Activated naive CD4-positive, alpha-beta T cell treated with anti-CD3 and anti-CD28 coated beads for 36 hours (primary cell): Measurements from ENCODE around the gene WDR77. TPM values are rescaled to one million over a fixed set of nuclear protein-coding genes. Genes with fewer than 3 reads are reported as not detected.

Experiments
- CTCF ChIA-PET: fragments of 350-600 bp; sonication (Branson Sonifier 250); formaldehyde crosslinking; loops from one replicate; lab custom pipeline; 2021; ENCODE audit warnings: antibody characterized with exemption; lab: Charles Lee
- DNase-seq: peaks from one replicate; pipeline ENCODE4 v3.0.0-alpha.2; 2020
- H3K27ac Mint-ChIP-seq: one replicate; pipeline ENCODE4 v1.8.0; 2021; ENCODE audit warnings: mild to moderate bottlenecking, mixed read lengths
- H3K27me3 Mint-ChIP-seq: one replicate; pipeline ENCODE4 v1.8.0; 2021; ENCODE audit warnings: low read depth, mixed read lengths
- H3K36me3 Mint-ChIP-seq: one replicate; pipeline ENCODE4 v1.8.0; 2021; ENCODE audit warnings: low read depth, mixed read lengths
- H3K4me1 Mint-ChIP-seq: one replicate; pipeline ENCODE4 v1.8.0; 2021; ENCODE audit warnings: low read depth, mixed read lengths
- H3K4me3 Mint-ChIP-seq: one replicate; pipeline ENCODE4 v1.8.0; 2021; ENCODE audit warnings: mild to moderate bottlenecking, moderate library complexity, mixed read lengths
- H3K9me3 Mint-ChIP-seq: one replicate; pipeline ENCODE4 v1.8.0; 2021; ENCODE audit warnings: mixed read lengths
- intact Hi-C: fragments of 100-400 bp; cut with micrococcal nuclease; formaldehyde crosslinking; loops from one replicate; pipeline ENCODE4 v1.15.1; 2023
- total RNA-seq, 2 experiments: library from RNA; stranded (reverse); gene quantifications; one replicate each; pipeline ENCODE4 v1.2.3, GENCODE V29; 2021

The WDR77 gene
- total RNA-seq, 2 experiments from 2014 or later: 43.1 to 48.8 TPM

DNA sequence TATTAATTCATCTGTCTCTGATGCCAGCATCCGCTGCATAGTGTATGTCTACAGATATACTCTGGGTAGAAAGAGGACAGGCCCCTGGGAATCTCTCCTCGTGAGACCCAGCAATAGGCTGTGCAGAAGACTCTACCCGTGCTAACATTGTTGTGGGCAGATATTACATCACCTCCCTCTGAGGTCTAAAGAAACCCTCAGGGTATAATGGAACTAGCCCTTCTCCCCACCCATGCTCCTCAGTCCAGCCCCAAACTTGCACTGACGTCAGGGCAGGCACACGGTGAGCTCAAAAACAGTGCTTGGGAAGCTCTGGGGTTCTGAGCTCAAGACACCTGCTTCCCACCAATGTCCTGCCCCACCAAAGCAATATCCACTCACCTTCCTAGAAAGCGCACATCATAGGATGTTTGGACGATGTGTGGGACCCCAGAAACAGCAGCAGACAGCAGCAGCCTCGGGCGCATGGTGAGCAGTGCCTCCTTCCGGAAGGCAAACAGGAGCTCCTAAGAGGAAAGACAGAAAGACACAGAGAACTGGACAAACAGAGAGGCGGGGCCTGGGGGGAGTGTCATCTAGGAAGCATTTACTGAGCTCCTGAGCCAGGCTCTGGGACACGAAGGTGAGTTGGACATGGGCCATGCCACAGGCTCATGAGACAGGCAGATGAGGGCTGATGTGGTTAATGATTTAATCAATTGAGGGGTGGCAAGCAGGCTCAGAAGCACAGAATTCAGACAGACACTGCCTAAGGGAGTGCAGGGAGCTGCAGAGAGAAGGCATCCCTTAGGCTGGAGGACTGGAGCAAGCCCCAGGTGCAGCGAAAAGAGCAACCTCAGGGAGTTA is 26.3 kb downstream of the WDR77 start:
- H3K36me3 Mint-ChIP-seq: peaks cover 1% of the 10 kb centered on the region
- H3K9me3 Mint-ChIP-seq: no peaks in the 10 kb centered on the region
- H3K27me3 Mint-ChIP-seq: no peaks in the 10 kb centered on the region
- H3K27ac Mint-ChIP-seq: no peak overlapping the region
- CTCF ChIA-PET: interaction anchor here (0.8 kb wide), 1 partner anchor 22 kb away, joined by 5 read pairs; no protein-coding TSS in a partner anchor
- H3K4me1 Mint-ChIP-seq: no peaks in the 10 kb centered on the region
- no peak overlapping the region for H3K4me3 Mint-ChIP-seq
- intact Hi-C loops: no loop called here
- DNase-seq: no peak

DNA sequence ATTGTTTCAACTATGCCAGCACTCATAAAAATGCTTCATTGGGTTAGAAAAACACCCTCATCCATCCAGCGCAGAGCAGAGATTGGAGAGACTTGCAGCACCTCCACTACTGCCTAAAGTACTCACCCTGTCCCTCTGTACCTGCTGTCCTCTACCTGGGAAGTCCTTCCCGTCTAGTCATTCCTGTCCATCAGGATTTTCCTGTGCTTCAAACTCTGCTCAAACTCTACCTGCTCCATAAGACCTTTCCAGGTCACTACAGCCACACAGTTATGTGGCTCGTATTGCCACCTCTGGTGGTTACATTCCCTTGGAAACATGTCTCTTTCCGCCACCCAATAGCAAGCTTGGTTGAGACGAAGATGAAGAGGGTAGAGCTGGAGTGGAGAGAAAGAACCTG is 28.7 kb downstream of the WDR77 start:
- peaks cover 7% of the 10 kb centered on the region for H3K36me3 Mint-ChIP-seq
- no peaks in the 10 kb centered on the region for H3K27me3 Mint-ChIP-seq
- H3K4me3 Mint-ChIP-seq: no peak overlapping the region
- no peak for DNase-seq
- H3K27ac Mint-ChIP-seq: no peak overlapping the region
- intact Hi-C loops: no loop called here
- CTCF ChIA-PET: no interaction called here
- no peaks in the 10 kb centered on the region for H3K4me1 Mint-ChIP-seq
- no peaks in the 10 kb centered on the region for H3K9me3 Mint-ChIP-seq

DNA sequence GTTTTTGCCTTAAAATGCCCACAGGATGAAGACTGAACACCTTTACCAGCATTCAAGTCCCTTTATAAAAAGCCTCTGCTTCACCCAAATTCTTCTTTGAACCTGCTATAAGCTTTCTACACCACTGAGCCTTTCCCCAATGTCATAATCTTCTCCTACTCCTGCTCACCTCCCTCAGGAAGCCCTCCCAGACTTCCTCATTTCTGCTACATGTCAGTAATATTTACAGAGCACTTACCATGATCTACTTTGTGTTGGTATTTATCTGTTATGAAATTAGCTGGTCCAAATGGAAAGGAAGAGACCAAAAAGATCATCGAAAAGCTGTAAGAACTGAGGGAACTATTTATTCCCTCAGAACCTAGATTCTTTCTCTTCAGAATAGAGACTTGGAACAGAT is 30.0 kb downstream of the WDR77 start:
- Mint-ChIP-seq H3K4me3 (no peak overlapping the region), H3K27me3 (no peaks in the 10 kb centered on the region), H3K9me3 (no peaks in the 10 kb centered on the region), H3K36me3 (peaks cover 8% of the 10 kb centered on the region), H3K27ac (no peak overlapping the region), H3K4me1 (no peaks in the 10 kb centered on the region)
- intact Hi-C loops: no loop called here
- no peak for DNase-seq
- CTCF ChIA-PET: interaction anchor here (1.2 to 2.2 kb wide), 2 partner anchors 19 to 22 kb away, joined by 3 to 6 read pairs; no protein-coding TSS in a partner anchor

GRCh38 chr1:111417755-111418154 is 31.3 kb downstream of the WDR77 start:
- H3K27me3 Mint-ChIP-seq: no peaks in the 10 kb centered on the region
- H3K4me1 Mint-ChIP-seq: no peaks in the 10 kb centered on the region
- no peaks in the 10 kb centered on the region for H3K9me3 Mint-ChIP-seq
- no peak overlapping the region for H3K27ac Mint-ChIP-seq
- intact Hi-C loops: no loop called here
- peaks cover 8% of the 10 kb centered on the region for H3K36me3 Mint-ChIP-seq
- DNase-seq: no peak
- no peak overlapping the region for H3K4me3 Mint-ChIP-seq
- CTCF ChIA-PET: interaction anchor here (1.0 to 2.2 kb wide), 3 partner anchors 12 to 23 kb away, joined by 3 to 7 read pairs (median 6); no protein-coding TSS in a partner anchor

DNA sequence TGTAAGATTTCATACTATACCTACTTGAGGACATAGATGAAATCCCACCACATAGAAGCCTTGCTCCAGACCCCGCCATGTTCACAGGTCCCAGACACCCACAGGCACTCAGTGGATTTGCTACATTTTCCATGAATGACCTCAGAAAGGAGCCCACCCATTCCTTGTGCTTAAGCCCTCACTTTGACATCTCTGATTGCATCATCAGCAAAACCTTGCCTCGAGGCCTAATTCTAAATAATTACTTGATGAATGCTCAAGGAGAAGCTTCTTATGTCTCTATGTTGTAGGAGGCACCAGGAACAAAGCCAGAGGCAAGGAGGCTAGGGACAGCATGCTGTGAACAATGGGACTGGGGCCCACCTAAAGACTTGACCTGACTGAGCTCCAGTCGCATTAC is 33.6 kb downstream of the WDR77 start:
- Mint-ChIP-seq H3K4me3 (no peak overlapping the region), H3K4me1 (no peaks in the 10 kb centered on the region), H3K27ac (no peak overlapping the region), H3K27me3 (no peaks in the 10 kb centered on the region), H3K9me3 (no peaks in the 10 kb centered on the region), H3K36me3 (peaks cover 8% of the 10 kb centered on the region)
- DNase-seq: no peak
- intact Hi-C loops: no loop called here
- CTCF ChIA-PET: interaction anchor here (2.1 kb wide), 1 partner anchor 15 kb away, joined by 9 read pairs; no protein-coding TSS in a partner anchor

DNA sequence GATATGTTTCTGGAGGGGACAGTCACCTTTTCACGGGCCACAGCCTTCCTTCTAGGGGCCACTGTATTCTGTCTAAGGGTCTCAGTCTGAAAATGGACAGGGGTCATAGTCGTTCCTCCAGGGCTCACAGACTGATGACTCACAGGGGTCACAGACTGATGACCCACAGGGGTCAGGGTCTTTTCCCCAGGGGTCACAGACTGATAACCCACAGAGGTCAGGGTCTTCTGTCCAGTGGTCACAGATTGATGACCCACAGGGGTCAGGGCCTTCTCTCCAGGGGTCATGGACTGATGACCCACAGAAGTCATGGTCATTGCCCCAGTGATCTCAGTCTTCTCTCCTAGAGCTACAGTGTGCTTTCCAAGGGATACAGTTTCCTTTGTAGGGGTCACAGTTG is 34.3 kb downstream of the WDR77 start:
- intact Hi-C loops: no loop called here
- Mint-ChIP-seq H3K4me3 (no peak overlapping the region), H3K27me3 (no peaks in the 10 kb centered on the region), H3K27ac (no peak overlapping the region), H3K9me3 (no peaks in the 10 kb centered on the region), H3K4me1 (no peaks in the 10 kb centered on the region), H3K36me3 (peaks cover 8% of the 10 kb centered on the region)
- CTCF ChIA-PET: interaction anchor here (2.1 kb wide), 1 partner anchor 15 kb away, joined by 9 read pairs; no protein-coding TSS in a partner anchor
- no peak for DNase-seq

DNA sequence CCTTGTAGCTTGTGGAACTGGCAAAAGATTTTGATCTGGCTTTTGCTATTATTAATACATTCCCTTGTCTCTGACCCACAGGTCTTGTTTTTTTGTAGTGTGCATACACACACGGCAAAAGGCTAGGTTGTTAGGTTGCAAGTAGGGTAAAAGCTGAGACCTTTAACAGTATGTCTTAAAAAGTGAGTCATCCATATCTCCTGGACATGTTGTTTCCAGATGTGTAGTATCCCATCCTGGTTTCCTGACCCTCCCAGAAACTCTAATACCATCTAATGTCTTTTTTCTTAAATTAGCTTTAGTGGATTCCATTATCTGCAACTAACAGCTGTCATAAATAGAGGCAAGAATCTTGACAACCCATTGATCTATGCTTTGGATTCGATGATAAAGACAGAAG is 36.2 kb downstream of the WDR77 start:
- Mint-ChIP-seq H3K4me1 (no peaks in the 10 kb centered on the region), H3K27ac (no peak overlapping the region), H3K4me3 (no peak overlapping the region), H3K9me3 (no peaks in the 10 kb centered on the region), H3K27me3 (no peaks in the 10 kb centered on the region), H3K36me3 (peaks cover 7% of the 10 kb centered on the region)
- no peak for DNase-seq
- intact Hi-C loops: no loop called here
- CTCF ChIA-PET: interaction anchor here (0.7 to 1.2 kb wide), 4 partner anchors 25 to 215 kb away, joined by 3 to 6 read pairs (median 3); no protein-coding TSS in a partner anchor

- H3K27me3 Mint-ChIP-seq: no peaks in the 10 kb centered on the region
- no peak for DNase-seq
- no peak overlapping the region for H3K4me3 Mint-ChIP-seq
- intact Hi-C loops: loop anchor here (2.0 to 5.0 kb wide), 3 partner anchors 40 to 135 kb away; no protein-coding TSS in a partner anchor
- H3K9me3 Mint-ChIP-seq: no peaks in the 10 kb centered on the region
- H3K4me1 Mint-ChIP-seq: peaks cover 23% of the 10 kb centered on the region
- CTCF ChIA-PET: interaction anchor here (0.8 kb wide), 1 partner anchor 75 kb away, joined by 3 read pairs; no protein-coding TSS in a partner anchor
- no peaks in the 10 kb centered on the region for H3K36me3 Mint-ChIP-seq
- H3K27ac Mint-ChIP-seq: no peak overlapping the region
Observed at GRCh38 chr1:111407301-111407700, 41.8 kb downstream of the WDR77 start.

DNA sequence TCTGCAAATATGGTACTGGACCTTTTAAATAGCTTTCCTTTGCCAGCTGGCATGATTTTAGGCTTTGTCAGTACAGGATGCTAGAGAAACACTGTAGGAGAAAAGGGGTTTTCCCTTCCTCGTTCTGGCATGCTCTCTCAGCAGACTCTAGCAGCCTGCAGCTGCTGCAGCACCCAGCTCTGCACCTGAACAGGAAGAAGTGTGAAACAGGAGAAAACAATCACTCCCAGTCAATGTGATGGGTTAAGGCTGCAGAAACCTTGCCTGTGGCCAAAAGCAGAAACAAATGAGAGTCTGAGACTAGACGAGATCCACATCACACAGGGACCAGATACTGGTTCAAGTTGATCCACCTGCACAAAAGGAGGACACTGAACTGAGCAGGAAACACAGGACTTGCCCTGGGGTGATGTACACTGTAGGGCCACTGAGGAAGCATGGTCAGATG is 42.7 kb downstream of the WDR77 start:
- Mint-ChIP-seq H3K36me3 (no peaks in the 10 kb centered on the region), H3K27ac (no peak overlapping the region), H3K4me3 (no peak overlapping the region), H3K4me1 (peaks cover 28% of the 10 kb centered on the region), H3K9me3 (no peaks in the 10 kb centered on the region), H3K27me3 (no peaks in the 10 kb centered on the region)
- intact Hi-C loops: loop anchor here (1.0 to 5.0 kb wide), 4 partner anchors 40 to 349 kb away; partner anchors contain the start of gene DDX20
- CTCF ChIA-PET: interaction anchor here (0.5 to 1.4 kb wide), 2 partner anchors 35 to 320 kb away, joined by 3 read pairs; no protein-coding TSS in a partner anchor
- peak; percentile 70 for DNase-seq

- no peaks in the 10 kb centered on the region for H3K27me3 Mint-ChIP-seq
- H3K9me3 Mint-ChIP-seq: no peaks in the 10 kb centered on the region
- H3K27ac Mint-ChIP-seq: no peak overlapping the region
- intact Hi-C loops: no loop called here
- H3K4me3 Mint-ChIP-seq: no peak overlapping the region
- no peaks in the 10 kb centered on the region for H3K36me3 Mint-ChIP-seq
- CTCF ChIA-PET: interaction anchor here (0.6 to 1.3 kb wide), 4 partner anchors 32 to 760 kb away, joined by 3 to 4 read pairs (median 3); no protein-coding TSS in a partner anchor
- DNase-seq: no peak
- peaks cover 33% of the 10 kb centered on the region for H3K4me1 Mint-ChIP-seq
Observed at GRCh38 chr1:111404588-111404987, 44.5 kb downstream of the WDR77 start.

- intact Hi-C loops: loop anchor here (2.0 kb wide), 1 partner anchor 67 kb away; no protein-coding TSS in a partner anchor
- Mint-ChIP-seq H3K27ac (no peak overlapping the region), H3K9me3 (peaks cover 7% of the 10 kb centered on the region), H3K36me3 (peaks cover 2% of the 10 kb centered on the region), H3K4me3 (no peak overlapping the region), H3K27me3 (no peaks in the 10 kb centered on the region), H3K4me1 (peaks cover 38% of the 10 kb centered on the region)
- CTCF ChIA-PET: interaction anchor here (1.1 to 4.3 kb wide), 7 partner anchors 8 to 371 kb away, joined by 3 to 41 read pairs (median 12); partner anchors contain the start of gene OVGP1
- DNase-seq: peak; percentile 55
Observed at GRCh38 chr1:111402083-111402482, 47.0 kb downstream of the WDR77 start.
